GM19397 (cell line): ENCODE results near the gene SNAI1.
"Not testable (repeated sequence)": the region's sequence is repeated elsewhere in the genome, so short reads cannot be mapped to it uniquely, and the experiment has no call there.

Experiments
- ATAC-seq: cut with Tn5 transposase; IDR thresholded peaks from one replicate; pipeline ENCODE4 v1.9.1; 2021; ENCODE audit warnings: mild to moderate bottlenecking, moderate library complexity; ENCODE audit not compliant: unreplicated experiment

Gene SNAI1

GRCh38 chr20:49961413-49961812 is 21.4 kb upstream of the SNAI1 start:
- no peak for ATAC-seq

GRCh38 chr20:49964964-49965780 is 17.6 kb upstream of the SNAI1 start:
- no peak for ATAC-seq

GRCh38 chr20:49965781-49966305 is 16.9 kb upstream of the SNAI1 start:
- no peak for ATAC-seq

GRCh38 chr20:49966861-49967260 is 15.9 kb upstream of the SNAI1 start:
- no peak for ATAC-seq

- no peak for ATAC-seq
Measured at GRCh38 chr20:49969234-49969633, 13.5 kb upstream of the SNAI1 start.

GRCh38 chr20:49969946-49970345 is 12.8 kb upstream of the SNAI1 start:
- ATAC-seq: no peak

GRCh38 chr20:49970498-49970897 is 12.3 kb upstream of the SNAI1 start:
- ATAC-seq: no peak

- ATAC-seq: no peak
Measured at GRCh38 chr20:49973981-49974380, 8.8 kb upstream of the SNAI1 start.

GRCh38 chr20:49976542-49976941 is 6.2 kb upstream of the SNAI1 start:
- ATAC-seq: no peak

GRCh38 chr20:49977740-49978139 is 5.0 kb upstream of the SNAI1 start:
- not testable (repeated sequence) for ATAC-seq

- ATAC-seq: no peak
Measured at GRCh38 chr20:49978685-49979029, 4.1 kb upstream of the SNAI1 start.

GRCh38 chr20:49979030-49979832 is 3.5 kb upstream of the SNAI1 start:
- ATAC-seq: no peak

- no peak for ATAC-seq
Measured at GRCh38 chr20:49980140-49981008, 2.4 kb upstream of the SNAI1 start.

GRCh38 chr20:49981218-49982071 is 1.3 kb upstream of the SNAI1 start:
- no peak for ATAC-seq

- no peak for ATAC-seq
Measured at GRCh38 chr20:49982072-49982345, 771 bp upstream of the SNAI1 start.

- no peak for ATAC-seq
Measured at GRCh38 chr20:49983123-49983847, 505 bp downstream of the SNAI1 start.

GRCh38 chr20:49983848-49984408 is 1.1 kb downstream of the SNAI1 start:
- no peak for ATAC-seq

GRCh38 chr20:49984426-49985153 is 1.8 kb downstream of the SNAI1 start:
- no peak for ATAC-seq

- ATAC-seq: no peak
Measured at GRCh38 chr20:49985157-49985556, 2.4 kb downstream of the SNAI1 start.
